GM12878 (cell line): ENCODE results near the gene DLG2. TPM values are rescaled to one million over a fixed set of nuclear protein-coding genes. Genes with fewer than 3 reads are reported as not detected.

Experiments used
- ATAC-seq: fragments of 200-7000 bp; cut with Tn5 transposase; 3 replicates; pipeline ENCODE4 v1.9.1; 2020; ENCODE audit warnings: mild to moderate bottlenecking, moderate library complexity
- BruUV-seq: library from RNA; stranded (reverse); fragments of 400-500 nt; replicated peaks from 2 replicates; lab custom pipeline; 2021; lab: Mats Ljungman, UMichigan
- CTCF ChIA-PET: fragments of 300-600 bp; sonication (Branson Sonifier 250); formaldehyde crosslinking; extraction: SDS; loops from one replicate; lab custom pipeline; 2021; ENCODE audit warnings: inconsistent platforms; lab: Yijun Ruan, JAX
- POLR2A ChIA-PET: fragments of 350-600 bp; formaldehyde crosslinking; extraction: SDS; loops from one replicate; lab custom pipeline; 2021; ENCODE audit warnings: inconsistent platforms; lab: Charles Lee
- RAD21 ChIA-PET: fragments of 300-600 bp; sonication (Branson Sonifier 250); formaldehyde crosslinking; loops from one replicate; lab custom pipeline; 2023; ENCODE audit warnings: antibody characterized with exemption; ENCODE audit not compliant: unreplicated experiment; lab: Charles Lee
- SMC1A ChIA-PET: fragments of 300-600 bp; sonication (Branson Sonifier 250); formaldehyde crosslinking; loops from one replicate; lab custom pipeline; 2023; ENCODE audit not compliant: unreplicated experiment, uncharacterized antibody; lab: Charles Lee
- DNase-seq: peaks from one replicate; pipeline ENCODE4 v3.0.0-alpha.2; 2011; ENCODE audit warnings: low read depth, low spot score
- FAIRE-seq: peaks from 3 replicates; lab custom pipeline; 2011; peaks lifted over from hg19 to GRCh38; lab: Jason Lieb, UNC
- H2AFZ ChIP-seq: 2 replicates; pipeline ENCODE4 v1.6.0; 2011; ENCODE audit warnings: low read depth, low read length, control low read depth; ENCODE audit not compliant: control insufficient read depth
- H3K27ac ChIP-seq: 2 replicates; pipeline ENCODE4 v1.5.1; 2011; ENCODE audit warnings: control low read depth; ENCODE audit not compliant: control insufficient read depth, insufficient read depth
- H3K27me3 ChIP-seq, 2 experiments: replicated peaks in 1 of 2; 2 replicates each; pipeline versions ENCODE4 v1.6.0 to v1.6.1; 2011; ENCODE audit warnings: low read length in 1 of 2; ENCODE audit not compliant: control insufficient read depth in 2 of 2, insufficient read depth in 2 of 2
- H3K36me3 ChIP-seq, 2 experiments: 2 replicates each; pipeline ENCODE4 v1.5.1; 2011; ENCODE audit warnings: low read length in 1 of 2; ENCODE audit not compliant: control insufficient read depth in 2 of 2, insufficient read depth in 2 of 2
- H3K4me1 ChIP-seq: 2 replicates; pipeline ENCODE4 v1.6.1; 2011; ENCODE audit warnings: mild to moderate bottlenecking, low read length, moderate library complexity, mixed read lengths; ENCODE audit not compliant: control insufficient read depth, insufficient read depth
- H3K4me2 ChIP-seq: 2 replicates; pipeline ENCODE4 v1.6.0; 2011; ENCODE audit warnings: control low read depth; ENCODE audit not compliant: control insufficient read depth, insufficient read depth
- H3K4me3 ChIP-seq: fragments of 200-600 bp; sonication (generic); 2 replicates; pipeline ENCODE4 v1.5.1; 2016
- H3K79me2 ChIP-seq: 2 replicates; pipeline ENCODE4 v1.6.0; 2011; ENCODE audit warnings: low read length; ENCODE audit not compliant: control insufficient read depth, insufficient read depth
- H3K9ac ChIP-seq: 2 replicates; pipeline ENCODE4 v1.8.0; 2011; ENCODE audit warnings: low read length, control low read depth, mixed read lengths; ENCODE audit not compliant: control insufficient read depth, insufficient read depth
- H3K9me3 ChIP-seq: replicated peaks from 3 replicates; pipeline ENCODE4 v1.5.1; 2011; ENCODE audit warnings: mild to moderate bottlenecking, low read length; ENCODE audit not compliant: control insufficient read depth, insufficient read depth
- H4K20me1 ChIP-seq: 2 replicates; pipeline ENCODE4 v1.6.0; 2011; ENCODE audit not compliant: control insufficient read depth, insufficient read depth
- DPF2 ChIP-seq: fragments of 450-650 bp; IDR thresholded peaks from 2 replicates; pipeline ENCODE4 v1.6.1; 2017; ENCODE audit warnings: mild to moderate bottlenecking
- IRF4 ChIP-seq: IDR thresholded peaks from 2 replicates; pipeline ENCODE4 v1.6.1; 2011; ENCODE audit warnings: low read depth, low read length
- LARP7 ChIP-seq: fragments of 450-650 bp; IDR thresholded peaks from 2 replicates; pipeline ENCODE4 v1.6.1; 2017; ENCODE audit warnings: mild to moderate bottlenecking
- MEF2A ChIP-seq: IDR thresholded peaks from 2 replicates; pipeline ENCODE4 v1.6.1; 2011; ENCODE audit warnings: low read depth, mild to moderate bottlenecking, low read length, moderate library complexity; ENCODE audit not compliant: insufficient read depth
- in situ Hi-C: fragments of 300-500 bp; cut with MboI; formaldehyde crosslinking; loops from 9 replicates; pipeline ENCODE4 v1.14.3; 2018; ENCODE audit warnings: mixed read lengths
- intact Hi-C: fragments of 100-400 bp; cut with micrococcal nuclease; formaldehyde crosslinking; loops from one replicate; pipeline ENCODE4 v1.14.2; 2022; ENCODE audit not compliant: unreplicated experiment
- polyA plus RNA-seq, 11 experiments: library from polyadenylated mRNA; depleted of rRNA in 4 of 11; unstranded in 6 of 11; stranded (reverse) in 5 of 11; fragments of >200 nt; fragmentation: Nextera tagmentation in 4 of 11; fragmentation: Illumina TruSeq in 1 of 11; extraction: Ambion mirVana in 4 of 11; extraction: Trizol in 1 of 11; gene quantifications; 1 replicate in 1 of 11; 2 replicates in 10 of 11; pipeline versions ENCODE4 v1.2.1 to v1.2.3, GENCODE V29; 2011 to 2016; ENCODE audit warnings: inconsistent platforms in 2 of 11, missing spikeins in 2 of 11, low read depth in 1 of 11
- total RNA-seq, 4 experiments: library from RNA; depleted of rRNA in 3 of 4; stranded (reverse); fragments of >200 nt in 3 of 4; fragmentation: Illumina TruSeq in 1 of 4; extraction: Trizol in 1 of 4; gene quantifications; 2 replicates each; pipeline versions ENCODE4 v1.2.1 to v1.2.3, GENCODE V29; 2013 to 2021
- TF ChIP-seq, protein P1 (sequence below): IDR thresholded peaks from 2 replicates; pipeline ENCODE4 v1.6.1; 2012; ENCODE audit warnings: low read depth, low read length, improper control_type of control experiment
- TF ChIP-seq, protein P2 (sequence below): fragments of 450-650 bp; IDR thresholded peaks from 2 replicates; pipeline ENCODE4 v1.6.1; 2017; ENCODE audit warnings: antibody characterized with exemption, mild to moderate bottlenecking, moderate library complexity
- TF ChIP-seq, protein P3 (sequence below): fragments of 450-650 bp; IDR thresholded peaks from 2 replicates; pipeline ENCODE4 v1.6.1; 2016; ENCODE audit warnings: mild to moderate bottlenecking, moderate library complexity, borderline replicate concordance
- TF ChIP-seq, protein P4 (sequence below): fragments of 150-350 bp; IDR thresholded peaks from 2 replicates; pipeline ENCODE4 v1.6.1; 2016; ENCODE audit warnings: low read depth, low read length

Gene DLG2
- total and polyA plus RNA-seq, 10 of the 15 experiments (the other 5 are each of a cell fraction or from before 2014, with no cell fraction given) = 0.09 to 0.98 (median 0.35) TPM

DNA sequence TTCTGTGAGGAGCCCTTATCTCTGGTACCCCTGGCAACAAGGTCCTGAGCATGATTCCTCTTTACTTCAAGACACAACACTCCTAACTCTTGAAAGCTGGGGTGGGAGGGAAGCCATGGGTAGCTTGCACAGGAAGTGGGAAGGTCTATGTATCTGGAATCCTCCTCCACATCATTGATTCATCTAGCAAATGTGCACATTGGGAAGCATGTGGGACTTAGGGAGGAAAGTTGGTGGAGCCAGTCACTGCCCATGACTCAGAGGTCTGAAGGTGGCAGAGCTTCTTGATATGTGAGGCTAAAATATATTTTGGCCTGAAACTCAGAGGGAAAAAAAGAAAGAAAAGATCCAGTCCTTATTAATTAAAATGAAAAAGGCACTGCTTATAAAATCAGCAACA, 1000.9 kb downstream of the DLG2 start:
- Histone ChIP-seq H3K9me3 (no peaks in the 10 kb centered on the region), H3K4me3 (no peak overlapping the region), H4K20me1 (no peaks in the 10 kb centered on the region), H3K36me3 (no peaks in the 10 kb centered on the region), H3K4me2 (no peak overlapping the region), H3K27me3 (no peaks in the 10 kb centered on the region), H2AFZ (no peak overlapping the region), H3K27ac (no peak overlapping the region), H3K79me2 (no peaks in the 10 kb centered on the region), H3K9ac (no peak overlapping the region), H3K4me1 (no peaks in the 10 kb centered on the region)
- intact Hi-C loops = no loop called here
- CTCF ChIA-PET = interaction anchor here (0.7 kb wide), 1 partner anchor 82 kb away, joined by 3 read pairs; no protein-coding TSS in a partner anchor
- no peak for ATAC-seq
- RAD21 ChIA-PET = no interaction called here
- no TSS peak for BruUV-seq
- SMC1A ChIA-PET = no interaction called here
- POLR2A ChIA-PET = no interaction called here
- in situ Hi-C loops = no loop called here
- no peak for FAIRE-seq
- no peak for DNase-seq
- TF ChIP-seq, protein P1, sequence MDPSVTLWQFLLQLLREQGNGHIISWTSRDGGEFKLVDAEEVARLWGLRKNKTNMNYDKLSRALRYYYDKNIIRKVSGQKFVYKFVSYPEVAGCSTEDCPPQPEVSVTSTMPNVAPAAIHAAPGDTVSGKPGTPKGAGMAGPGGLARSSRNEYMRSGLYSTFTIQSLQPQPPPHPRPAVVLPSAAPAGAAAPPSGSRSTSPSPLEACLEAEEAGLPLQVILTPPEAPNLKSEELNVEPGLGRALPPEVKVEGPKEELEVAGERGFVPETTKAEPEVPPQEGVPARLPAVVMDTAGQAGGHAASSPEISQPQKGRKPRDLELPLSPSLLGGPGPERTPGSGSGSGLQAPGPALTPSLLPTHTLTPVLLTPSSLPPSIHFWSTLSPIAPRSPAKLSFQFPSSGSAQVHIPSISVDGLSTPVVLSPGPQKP = no peak
- TF ChIP-seq, protein P2, sequence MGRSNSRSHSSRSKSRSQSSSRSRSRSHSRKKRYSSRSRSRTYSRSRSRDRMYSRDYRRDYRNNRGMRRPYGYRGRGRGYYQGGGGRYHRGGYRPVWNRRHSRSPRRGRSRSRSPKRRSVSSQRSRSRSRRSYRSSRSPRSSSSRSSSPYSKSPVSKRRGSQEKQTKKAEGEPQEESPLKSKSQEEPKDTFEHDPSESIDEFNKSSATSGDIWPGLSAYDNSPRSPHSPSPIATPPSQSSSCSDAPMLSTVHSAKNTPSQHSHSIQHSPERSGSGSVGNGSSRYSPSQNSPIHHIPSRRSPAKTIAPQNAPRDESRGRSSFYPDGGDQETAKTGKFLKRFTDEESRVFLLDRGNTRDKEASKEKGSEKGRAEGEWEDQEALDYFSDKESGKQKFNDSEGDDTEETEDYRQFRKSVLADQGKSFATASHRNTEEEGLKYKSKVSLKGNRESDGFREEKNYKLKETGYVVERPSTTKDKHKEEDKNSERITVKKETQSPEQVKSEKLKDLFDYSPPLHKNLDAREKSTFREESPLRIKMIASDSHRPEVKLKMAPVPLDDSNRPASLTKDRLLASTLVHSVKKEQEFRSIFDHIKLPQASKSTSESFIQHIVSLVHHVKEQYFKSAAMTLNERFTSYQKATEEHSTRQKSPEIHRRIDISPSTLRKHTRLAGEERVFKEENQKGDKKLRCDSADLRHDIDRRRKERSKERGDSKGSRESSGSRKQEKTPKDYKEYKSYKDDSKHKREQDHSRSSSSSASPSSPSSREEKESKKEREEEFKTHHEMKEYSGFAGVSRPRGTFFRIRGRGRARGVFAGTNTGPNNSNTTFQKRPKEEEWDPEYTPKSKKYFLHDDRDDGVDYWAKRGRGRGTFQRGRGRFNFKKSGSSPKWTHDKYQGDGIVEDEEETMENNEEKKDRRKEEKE = no peak
- TF ChIP-seq IRF4 (no peak), MEF2A (no peak), DPF2 (no peak), LARP7 (no peak)
- TF ChIP-seq, protein P3, sequence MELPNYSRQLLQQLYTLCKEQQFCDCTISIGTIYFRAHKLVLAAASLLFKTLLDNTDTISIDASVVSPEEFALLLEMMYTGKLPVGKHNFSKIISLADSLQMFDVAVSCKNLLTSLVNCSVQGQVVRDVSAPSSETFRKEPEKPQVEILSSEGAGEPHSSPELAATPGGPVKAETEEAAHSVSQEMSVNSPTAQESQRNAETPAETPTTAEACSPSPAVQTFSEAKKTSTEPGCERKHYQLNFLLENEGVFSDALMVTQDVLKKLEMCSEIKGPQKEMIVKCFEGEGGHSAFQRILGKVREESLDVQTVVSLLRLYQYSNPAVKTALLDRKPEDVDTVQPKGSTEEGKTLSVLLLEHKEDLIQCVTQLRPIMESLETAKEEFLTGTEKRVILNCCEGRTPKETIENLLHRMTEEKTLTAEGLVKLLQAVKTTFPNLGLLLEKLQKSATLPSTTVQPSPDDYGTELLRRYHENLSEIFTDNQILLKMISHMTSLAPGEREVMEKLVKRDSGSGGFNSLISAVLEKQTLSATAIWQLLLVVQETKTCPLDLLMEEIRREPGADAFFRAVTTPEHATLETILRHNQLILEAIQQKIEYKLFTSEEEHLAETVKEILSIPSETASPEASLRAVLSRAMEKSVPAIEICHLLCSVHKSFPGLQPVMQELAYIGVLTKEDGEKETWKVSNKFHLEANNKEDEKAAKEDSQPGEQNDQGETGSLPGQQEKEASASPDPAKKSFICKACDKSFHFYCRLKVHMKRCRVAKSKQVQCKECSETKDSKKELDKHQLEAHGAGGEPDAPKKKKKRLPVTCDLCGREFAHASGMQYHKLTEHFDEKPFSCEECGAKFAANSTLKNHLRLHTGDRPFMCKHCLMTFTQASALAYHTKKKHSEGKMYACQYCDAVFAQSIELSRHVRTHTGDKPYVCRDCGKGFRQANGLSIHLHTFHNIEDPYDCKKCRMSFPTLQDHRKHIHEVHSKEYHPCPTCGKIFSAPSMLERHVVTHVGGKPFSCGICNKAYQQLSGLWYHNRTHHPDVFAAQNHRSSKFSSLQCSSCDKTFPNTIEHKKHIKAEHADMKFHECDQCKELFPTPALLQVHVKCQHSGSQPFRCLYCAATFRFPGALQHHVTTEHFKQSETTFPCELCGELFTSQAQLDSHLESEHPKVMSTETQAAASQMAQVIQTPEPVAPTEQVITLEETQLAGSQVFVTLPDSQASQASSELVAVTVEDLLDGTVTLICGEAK = no peak
- TF ChIP-seq, protein P4, sequence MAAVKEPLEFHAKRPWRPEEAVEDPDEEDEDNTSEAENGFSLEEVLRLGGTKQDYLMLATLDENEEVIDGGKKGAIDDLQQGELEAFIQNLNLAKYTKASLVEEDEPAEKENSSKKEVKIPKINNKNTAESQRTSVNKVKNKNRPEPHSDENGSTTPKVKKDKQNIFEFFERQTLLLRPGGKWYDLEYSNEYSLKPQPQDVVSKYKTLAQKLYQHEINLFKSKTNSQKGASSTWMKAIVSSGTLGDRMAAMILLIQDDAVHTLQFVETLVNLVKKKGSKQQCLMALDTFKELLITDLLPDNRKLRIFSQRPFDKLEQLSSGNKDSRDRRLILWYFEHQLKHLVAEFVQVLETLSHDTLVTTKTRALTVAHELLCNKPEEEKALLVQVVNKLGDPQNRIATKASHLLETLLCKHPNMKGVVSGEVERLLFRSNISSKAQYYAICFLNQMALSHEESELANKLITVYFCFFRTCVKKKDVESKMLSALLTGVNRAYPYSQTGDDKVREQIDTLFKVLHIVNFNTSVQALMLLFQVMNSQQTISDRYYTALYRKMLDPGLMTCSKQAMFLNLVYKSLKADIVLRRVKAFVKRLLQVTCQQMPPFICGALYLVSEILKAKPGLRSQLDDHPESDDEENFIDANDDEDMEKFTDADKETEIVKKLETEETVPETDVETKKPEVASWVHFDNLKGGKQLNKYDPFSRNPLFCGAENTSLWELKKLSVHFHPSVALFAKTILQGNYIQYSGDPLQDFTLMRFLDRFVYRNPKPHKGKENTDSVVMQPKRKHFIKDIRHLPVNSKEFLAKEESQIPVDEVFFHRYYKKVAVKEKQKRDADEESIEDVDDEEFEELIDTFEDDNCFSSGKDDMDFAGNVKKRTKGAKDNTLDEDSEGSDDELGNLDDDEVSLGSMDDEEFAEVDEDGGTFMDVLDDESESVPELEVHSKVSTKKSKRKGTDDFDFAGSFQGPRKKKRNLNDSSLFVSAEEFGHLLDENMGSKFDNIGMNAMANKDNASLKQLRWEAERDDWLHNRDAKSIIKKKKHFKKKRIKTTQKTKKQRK = no peak
